Inferior parietal cortex (tissue), 1 donor: Measurements from ENCODE around the gene KRTAP4-5.
"Not testable (repeated sequence)": the region's sequence is repeated elsewhere in the genome, so short reads cannot be mapped to it uniquely, and the experiment has no call there.

Source experiments
- DNase-seq: peaks from one replicate; pipeline ENCODE4 v3.0.0-alpha.2; 2016; ENCODE audit errors: extremely low spot score

The KRTAP4-5 gene

GRCh38 chr17:41147531-41148204 is 2.0 kb downstream of the KRTAP4-5 start:
- DNase-seq: no peak

GRCh38 chr17:41145261-41145660 is 4.4 kb downstream of the KRTAP4-5 start:
- no peak for DNase-seq

DNA sequence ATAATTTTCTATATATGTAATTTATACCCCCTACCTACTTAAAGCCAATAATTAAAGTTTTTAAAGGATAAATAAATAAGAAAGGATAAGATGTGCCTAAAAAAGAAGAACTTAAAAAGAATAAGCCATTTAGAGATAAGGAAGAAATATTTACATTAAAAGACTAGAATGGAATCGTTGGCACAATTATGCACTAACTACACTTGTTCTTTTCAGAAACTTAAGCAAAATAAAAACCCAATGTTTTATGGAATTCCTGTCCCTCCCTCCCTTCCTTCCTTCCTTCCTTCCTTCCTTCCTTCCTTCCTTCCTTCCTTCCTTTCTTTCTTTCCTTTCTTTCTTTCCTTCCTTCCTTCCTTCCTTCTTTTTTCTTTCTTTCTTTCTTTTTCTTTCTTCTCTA is 4.8 kb downstream of the KRTAP4-5 start:
- no peak for DNase-seq

DNA sequence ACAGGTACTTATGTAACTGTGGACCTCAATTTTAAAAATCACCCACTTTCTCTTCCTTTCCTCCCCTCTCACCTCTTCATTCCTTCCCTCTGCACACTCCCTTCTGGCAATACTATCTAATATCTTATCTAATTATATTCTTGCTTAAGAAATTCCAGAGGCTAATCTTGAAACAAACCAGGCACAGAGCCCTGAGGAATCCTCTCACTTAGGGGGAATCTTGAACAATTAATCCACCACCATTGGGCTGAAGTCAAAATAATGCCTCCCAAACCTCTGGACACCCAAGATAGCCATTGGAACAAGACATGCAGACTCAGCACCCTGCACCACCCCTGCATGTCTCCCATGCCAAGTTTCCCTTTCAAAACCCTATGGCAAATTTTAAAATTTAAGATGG is 8.3 kb downstream of the KRTAP4-5 start:
- no peak for DNase-seq

GRCh38 chr17:41140360-41141131 is 9.1 kb downstream of the KRTAP4-5 start, which contains the start of gene KRTAP4-6:
Gene KRTAP4-6, minus strand, starts transcription at chr17:41140544. Its CDS starts 57 bp downstream, at chr17:41140487.
- DNase-seq: no peak

GRCh38 chr17:41139865-41140264 is 9.8 kb downstream of the KRTAP4-5 start:
- not testable (repeated sequence) for DNase-seq

DNA sequence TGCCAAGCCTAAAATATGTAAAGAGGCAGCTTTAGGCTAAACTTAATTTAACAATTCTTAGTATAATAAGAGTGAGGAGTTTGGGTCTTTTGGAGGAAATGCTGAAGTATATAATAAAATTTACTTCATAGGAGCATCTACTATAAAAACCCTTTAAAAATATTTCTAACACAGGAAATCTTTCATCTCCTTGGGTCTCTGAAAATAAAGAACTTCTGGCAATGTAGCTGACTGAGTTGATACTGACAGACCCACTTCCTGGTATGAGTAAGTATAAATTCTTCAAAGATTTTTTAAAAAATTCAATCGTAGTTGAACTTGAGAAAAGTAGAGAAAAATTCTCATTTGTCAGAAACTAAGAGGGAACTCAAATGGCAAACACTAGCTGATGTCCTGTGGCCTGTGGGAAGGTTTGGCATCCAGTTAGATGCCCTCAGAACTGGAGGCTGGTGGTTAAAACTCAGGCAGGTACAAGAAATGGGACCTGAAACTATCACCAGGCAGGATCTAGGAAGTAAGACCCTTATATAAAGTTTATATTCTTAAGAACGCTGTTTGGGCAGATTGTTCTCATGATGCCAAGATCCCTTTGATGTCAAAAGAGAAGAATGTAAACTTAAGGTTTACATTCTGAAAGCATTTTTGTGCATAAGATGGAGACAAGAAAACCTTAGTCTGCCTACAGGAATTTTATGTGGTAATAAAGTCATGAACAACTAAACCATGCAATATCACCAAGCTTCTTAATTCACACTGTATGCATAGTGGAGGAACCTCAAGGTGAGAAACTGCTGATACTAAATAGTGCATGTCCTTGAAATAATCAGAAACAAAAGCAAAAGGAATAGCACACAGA is 15.5 kb downstream of the KRTAP4-5 start:
- DNase-seq: no peak

- DNase-seq: no peak
Measured at GRCh38 chr17:41131979-41132378, 17.6 kb downstream of the KRTAP4-5 start.

DNA sequence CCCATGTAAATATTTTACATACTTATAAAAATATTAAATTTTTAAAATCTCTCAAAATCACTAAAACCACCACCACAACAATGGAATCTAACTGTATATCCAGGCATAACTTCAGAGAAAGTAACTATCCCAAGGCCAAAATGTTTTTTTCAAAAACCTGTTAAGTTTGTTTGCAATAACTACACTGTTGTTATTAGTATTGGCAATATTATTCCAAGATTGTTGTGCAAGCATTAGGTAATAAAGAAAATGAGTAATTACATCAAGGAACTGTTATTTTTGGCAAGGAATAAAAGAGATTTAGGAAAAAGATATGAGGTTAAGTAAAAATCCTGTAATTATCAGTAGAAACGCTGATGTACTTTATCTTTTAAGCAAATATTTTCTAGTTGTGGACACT is 22.3 kb downstream of the KRTAP4-5 start:
- no peak for DNase-seq

DNA sequence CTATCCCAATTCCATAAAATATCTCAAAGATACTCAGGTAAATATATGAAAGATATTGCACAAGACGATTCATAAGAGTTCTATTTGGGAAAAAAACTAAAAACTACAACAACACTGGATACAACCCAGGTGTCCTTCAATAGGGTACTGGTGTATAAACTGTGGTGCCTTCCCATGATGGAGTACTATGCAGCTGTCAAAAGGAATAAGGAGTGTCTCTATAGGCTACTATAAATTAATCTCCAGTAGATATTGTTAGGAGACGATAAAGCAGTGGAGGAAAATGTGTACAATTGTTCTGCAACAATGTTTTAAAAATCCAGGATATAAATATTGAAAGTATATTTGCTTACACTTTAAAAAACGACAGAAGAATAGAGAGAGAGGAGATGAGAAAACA is 23.2 kb downstream of the KRTAP4-5 start:
- no peak for DNase-seq

- DNase-seq: no peak
Measured at GRCh38 chr17:41125064-41125463, 24.6 kb downstream of the KRTAP4-5 start.

GRCh38 chr17:41123991-41124371 is 25.6 kb downstream of the KRTAP4-5 start, which contains the start of gene KRTAP4-12:
Gene KRTAP4-12, minus strand, starts transcription at chr17:41124182. Its CDS starts 60 bp downstream, at chr17:41124122.
- not testable (repeated sequence) for DNase-seq

GRCh38 chr17:41123292-41123990 is 26.2 kb downstream of the KRTAP4-5 start:
- not testable (repeated sequence) for DNase-seq

DNA sequence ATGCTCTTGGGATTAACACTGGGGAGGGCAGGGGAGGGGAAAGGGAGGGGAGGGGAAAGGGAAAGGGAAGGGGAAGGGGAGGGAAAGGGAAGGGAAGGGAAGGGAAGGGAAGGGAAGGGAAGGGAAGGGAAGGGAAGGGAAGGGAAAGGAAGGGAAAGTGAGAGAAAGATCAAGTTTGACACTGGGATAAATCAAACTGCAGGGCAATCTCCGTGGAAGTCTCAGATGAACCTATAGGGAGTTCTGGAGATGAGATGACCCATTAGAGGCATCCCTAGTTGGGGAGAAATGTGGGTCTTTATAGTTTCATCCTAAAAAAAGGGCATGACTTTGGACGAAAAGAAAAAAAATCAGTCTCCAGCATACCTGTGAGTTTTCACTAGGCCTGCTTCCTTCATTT is 27.9 kb downstream of the KRTAP4-5 start:
- DNase-seq: no peak

GRCh38 chr17:41119696-41120690 is 29.6 kb downstream of the KRTAP4-5 start:
- DNase-seq: not testable (repeated sequence)

DNA sequence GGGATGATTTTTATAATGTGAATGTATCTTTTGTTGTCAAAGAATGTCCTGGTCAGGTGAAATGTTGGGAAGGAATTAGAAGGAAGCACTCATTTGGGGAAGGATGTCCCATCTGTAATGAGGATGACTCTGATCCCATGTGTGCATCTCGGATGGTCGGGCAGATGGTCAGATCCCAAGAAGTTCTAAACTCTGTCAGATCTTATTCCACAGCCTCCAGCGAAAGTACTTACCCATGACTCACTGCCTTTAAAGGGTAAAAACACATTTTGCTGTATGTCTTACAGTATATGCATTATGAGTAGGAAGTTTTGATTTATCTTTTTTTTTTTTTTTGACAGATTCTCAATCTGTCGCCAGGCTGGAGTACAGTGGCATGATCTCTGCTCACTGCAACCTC is 30.9 kb downstream of the KRTAP4-5 start:
- DNase-seq: no peak

DNA sequence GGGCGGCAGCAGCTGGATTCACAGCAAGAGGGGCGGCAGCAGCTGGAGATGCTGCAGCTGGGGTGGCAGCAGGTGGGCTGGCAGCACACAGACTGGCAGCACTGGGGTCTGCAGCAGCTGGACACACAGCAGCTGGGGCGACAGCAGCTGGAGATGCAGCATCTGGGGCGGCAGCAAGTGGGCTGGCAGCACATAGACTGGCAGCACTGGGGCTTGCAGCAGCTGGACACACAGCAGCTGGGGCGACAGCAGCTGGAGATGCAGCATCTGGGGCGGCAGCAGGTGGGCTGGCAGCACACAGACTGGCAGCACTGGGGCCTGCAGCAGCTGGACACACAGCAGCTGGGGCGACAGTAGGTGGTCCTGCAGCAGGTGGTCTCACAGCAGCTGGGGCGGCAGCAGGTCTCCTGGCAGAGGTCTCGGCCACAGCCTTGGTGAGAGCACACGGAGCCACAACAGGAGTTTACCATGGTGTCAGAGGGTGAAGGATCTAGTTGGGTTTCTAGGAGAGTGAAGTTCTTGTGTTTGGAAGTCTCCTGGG is 31.7 kb downstream of the KRTAP4-5 start, which contains the start of gene KRTAP4-11:
TSS of gene KRTAP4-11 (minus strand) at position 528 of the 541 bp plus-strand sequence. CDS start at position 470, 58 bp downstream.
- not testable (repeated sequence) for DNase-seq

GRCh38 chr17:41116297-41116696 is 33.3 kb downstream of the KRTAP4-5 start:
- no peak for DNase-seq

DNA sequence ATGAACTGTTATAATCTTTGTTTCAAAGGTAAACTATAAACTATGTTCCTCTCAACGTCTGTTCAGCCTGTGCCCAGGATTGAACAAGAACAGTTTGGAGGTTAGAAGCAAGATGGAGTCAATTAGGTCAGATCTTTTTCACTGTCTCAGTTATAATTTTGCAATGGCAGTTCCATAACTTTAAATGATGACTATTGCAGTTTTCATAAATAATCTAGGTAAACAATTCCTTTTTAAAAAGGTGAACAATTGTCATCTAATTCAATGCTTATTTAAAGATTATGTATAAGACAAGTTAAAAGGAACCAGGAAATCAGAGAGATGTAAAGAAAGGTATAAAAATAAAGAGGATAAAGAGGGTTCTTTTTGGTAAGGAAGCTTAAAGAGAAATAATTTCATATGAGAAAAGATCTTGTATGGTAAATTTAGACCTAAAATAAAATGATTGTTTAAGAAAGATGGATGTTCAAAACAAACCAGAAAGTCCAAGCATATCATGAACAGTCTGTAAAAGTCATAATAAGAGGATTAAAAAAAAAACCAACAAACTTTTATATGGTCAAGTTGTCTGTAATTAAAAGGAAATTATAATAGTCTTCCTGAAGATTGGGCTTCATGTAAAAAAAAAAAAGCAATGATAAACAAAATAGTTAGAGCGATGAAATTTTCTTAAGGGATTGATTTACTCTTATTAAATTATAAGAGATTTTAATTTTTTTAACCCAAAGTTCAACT is 38.3 kb downstream of the KRTAP4-5 start:
- DNase-seq: no peak
